Muscle of arm (tissue), 12 donors: ENCODE measurements around the gene RALGDS. TPM values are rescaled to one million over a fixed set of nuclear protein-coding genes. Genes with fewer than 3 reads are reported as not detected.
"Not testable (repeated sequence)": the region's sequence is repeated elsewhere in the genome, so short reads cannot be mapped to it uniquely, and the experiment has no call there.

Experiments used
- DNase-seq: peaks from one replicate; pipeline ENCODE4 v3.0.0-alpha.2; 2013
- polyA plus RNA-seq, 12 donors: library from polyadenylated mRNA; unstranded; fragments of 120-200 nt; gene quantifications; one replicate each; pipeline ENCODE4 v1.2.1, GENCODE V29; 2013; ENCODE audit not compliant: insufficient read length in 12 of 12

Gene RALGDS
- polyA plus RNA-seq, 12 donors, result 41.7 to 77.0 (median 51.7) TPM; not detected in 1

- DNase-seq, result not testable (repeated sequence)
These were observed 50.1 kb downstream of the RALGDS start for GRCh38 chr9:133070985-133071384.

DNA sequence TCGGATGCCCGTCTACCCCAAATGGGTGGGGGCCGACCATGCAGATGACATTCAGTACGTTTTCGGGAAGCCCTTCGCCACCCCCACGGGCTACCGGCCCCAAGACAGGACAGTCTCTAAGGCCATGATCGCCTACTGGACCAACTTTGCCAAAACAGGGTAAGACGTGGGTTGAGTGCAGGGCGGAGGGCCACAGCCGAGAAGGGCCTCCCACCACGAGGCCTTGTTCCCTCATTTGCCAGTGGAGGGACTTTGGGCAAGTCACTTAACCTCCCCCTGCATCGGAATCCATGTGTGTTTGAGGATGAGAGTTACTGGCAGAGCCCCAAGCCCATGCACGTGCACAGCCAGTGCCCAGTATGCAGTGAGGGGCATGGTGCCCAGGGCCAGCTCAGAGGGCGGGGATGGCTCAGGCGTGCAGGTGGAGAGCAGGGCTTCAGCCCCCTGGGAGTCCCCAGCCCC is 50.5 kb downstream of the RALGDS start:
- not testable (repeated sequence) for DNase-seq

DNA sequence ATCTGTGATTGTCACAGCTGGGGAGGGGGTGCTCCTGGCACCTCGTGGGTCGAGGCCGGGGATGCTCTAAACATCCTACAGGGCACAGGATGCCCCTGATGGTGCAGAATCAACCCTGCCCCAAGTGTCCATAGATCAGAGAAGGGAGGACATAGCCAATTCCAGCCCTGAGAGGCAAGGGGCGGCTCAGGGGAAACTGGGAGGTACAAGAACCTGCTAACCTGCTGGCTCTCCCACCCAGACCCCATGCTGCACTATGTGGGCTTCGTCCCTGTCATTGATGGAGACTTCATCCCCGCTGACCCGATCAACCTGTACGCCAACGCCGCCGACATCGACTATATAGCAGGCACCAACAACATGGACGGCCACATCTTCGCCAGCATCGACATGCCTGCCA is 52.6 kb downstream of the RALGDS start:
- DNase-seq, result not testable (repeated sequence)

DNA sequence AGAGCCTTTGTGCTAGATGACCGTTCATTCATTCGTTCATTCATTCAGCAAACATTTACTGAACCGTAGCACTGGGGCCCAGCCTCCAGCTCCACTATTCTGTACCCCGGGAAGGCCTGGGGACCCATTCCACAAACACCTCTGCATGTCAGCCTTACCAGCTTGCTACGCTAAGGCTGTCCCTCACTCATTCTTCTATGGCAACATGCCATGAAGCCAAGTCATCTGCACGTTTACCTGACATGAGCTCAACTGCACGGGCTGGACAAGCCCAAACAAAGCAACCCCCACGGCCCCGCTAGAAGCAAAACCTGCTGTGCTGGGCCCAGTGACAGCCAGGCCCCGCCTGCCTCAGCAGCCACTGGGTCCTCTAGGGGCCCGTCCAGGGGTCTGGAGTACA is 53.2 kb downstream of the RALGDS start:
- DNase-seq, result no peak

DNA sequence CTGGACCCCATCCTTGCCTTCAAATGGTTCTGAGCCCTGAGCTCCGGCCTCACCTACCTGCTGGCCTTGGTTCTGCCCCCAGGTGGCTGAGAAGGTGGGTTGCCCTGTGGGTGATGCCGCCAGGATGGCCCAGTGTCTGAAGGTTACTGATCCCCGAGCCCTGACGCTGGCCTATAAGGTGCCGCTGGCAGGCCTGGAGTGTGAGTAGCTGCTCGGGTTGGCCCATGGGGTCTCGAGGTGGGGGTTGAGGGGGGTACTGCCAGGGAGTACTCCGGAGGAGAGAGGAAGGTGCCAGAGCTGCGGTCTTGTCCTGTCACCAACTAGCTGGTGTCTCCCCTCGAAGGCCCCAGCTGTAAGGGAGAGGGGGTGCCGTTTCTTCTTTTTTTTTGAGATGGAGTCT is 54.0 kb downstream of the RALGDS start:
- DNase-seq, result no peak

- no peak for DNase-seq
These were observed 54.7 kb downstream of the RALGDS start for GRCh38 chr9:133066181-133066983.

GRCh38 chr9:133065070-133065388 is 56.0 kb downstream of the RALGDS start:
- no peak for DNase-seq

- no peak for DNase-seq
These were observed 56.6 kb downstream of the RALGDS start for GRCh38 chr9:133064241-133065069.

DNA sequence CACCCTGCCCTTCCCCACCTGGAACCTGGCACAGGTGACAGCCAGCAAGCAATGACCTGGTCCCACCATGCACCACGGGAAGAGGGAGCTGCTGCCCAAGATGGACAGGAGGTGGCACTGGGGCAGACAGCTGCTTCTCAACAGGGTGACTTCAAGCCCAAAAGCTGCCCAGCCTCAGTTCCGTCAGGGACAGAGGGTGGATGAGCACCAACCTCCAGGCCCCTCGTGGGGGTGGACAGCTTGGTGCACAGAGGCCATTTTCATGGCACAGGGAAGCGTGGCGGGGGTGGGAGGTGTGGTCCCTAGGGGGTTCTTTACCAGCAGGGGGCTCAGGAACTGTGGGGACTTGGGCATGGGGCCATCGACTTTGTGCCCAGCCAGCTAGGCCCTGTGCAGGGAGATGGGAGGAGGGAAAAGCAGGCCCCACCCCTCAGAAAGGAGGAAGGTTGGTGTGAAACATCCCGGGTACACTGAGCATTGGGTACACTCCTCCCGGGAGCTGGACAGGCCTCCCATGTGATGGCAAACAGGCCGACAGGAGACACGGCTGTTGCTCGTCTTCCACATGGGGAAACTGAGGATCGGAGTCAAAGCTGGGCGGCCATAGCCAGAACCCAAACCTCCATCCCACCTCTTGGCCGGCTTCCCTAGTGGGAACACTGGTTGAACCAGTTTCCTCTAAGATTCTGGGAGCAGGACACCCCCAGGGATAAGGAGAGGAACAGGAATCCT is 57.4 kb downstream of the RALGDS start:
- no peak for DNase-seq

GRCh38 chr9:133063159-133063499 is 57.9 kb downstream of the RALGDS start:
- no peak for DNase-seq

DNA sequence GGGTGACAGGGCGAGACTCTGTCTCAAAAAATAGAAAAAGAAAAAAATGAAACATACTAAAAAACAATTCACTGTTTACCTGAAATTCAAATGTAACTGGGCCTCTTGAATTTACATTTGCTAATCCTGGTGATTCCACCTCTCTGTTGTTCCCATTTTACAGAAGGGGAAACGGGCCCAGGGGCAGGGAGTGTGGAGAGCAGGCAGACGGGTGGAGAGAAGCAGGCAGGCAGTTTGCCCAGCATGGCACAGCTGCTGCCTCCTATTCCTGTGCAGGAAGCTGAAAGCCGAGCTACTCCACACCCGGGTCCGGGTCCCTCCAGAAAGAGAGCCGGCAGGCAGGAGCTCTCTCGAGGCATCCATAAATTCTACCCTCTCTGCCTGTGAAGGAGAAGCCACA is 58.5 kb downstream of the RALGDS start:
- not testable (repeated sequence) for DNase-seq

DNA sequence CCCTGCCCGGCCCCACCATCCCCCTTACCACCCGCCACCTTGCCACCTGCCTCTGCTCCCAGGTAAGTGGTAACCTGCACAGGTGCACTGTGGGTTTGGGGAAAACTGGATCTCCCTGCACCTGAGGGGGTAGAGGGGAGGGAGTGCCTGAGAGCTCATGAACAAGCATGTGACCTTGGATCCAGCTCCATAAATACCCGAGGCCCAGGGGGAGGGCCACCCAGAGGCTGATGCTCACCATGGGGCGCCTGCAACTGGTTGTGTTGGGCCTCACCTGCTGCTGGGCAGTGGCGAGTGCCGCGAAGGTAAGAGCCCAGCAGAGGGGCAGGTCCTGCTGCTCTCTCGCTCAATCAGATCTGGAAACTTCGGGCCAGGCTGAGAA is 59.3 kb downstream of the RALGDS start, which contains the start of gene CEL:
TSS of gene CEL (plus strand) at position 218 of the 382 bp plus-strand sequence. CDS start at position 240, 22 bp downstream.
- DNase-seq, result not testable (repeated sequence)

GRCh38 chr9:133061019-133061763 is 59.8 kb downstream of the RALGDS start:
- not testable (repeated sequence) for DNase-seq

DNA sequence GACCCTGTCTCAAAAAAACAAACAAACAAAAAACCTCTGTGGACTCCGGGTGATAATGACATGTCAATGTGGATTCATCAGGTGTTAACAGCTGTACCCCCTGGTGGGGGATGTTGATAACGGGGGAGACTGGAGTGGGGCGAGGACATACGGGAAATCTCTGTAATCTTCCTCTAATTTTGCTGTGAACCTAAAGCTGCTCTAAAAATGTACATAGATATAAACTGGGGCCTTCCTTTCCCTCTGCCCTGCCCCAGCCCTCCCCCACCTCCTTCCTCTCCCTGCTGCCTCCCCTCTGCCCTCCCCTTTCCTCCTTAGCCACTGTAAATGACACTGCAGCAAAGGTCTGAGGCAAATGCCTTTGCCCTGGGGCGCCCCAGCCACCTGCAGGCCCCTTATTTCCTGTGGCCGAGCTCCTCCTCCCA is 60.6 kb downstream of the RALGDS start:
- no peak for DNase-seq

DNA sequence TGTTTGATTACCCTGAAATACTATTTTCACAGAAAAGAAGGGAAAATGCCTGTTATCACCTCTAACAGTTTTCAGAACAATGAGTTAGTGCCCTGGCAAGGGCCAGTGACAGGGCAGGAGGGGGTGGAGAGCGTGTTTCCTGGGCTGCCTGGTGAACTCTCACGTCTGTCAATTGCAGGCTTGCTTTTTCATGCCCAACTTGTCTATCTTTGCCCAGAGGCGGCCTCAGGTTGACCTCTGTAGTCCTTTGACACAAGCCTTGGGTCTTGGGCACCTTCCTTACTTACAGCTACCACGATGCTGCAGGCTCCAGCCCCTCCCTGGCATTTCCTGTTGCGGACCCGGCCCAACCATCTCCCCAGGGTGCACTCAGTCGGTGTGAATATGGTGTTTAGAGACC is 61.4 kb downstream of the RALGDS start:
- no peak for DNase-seq

- DNase-seq, result no peak
These were observed 62.3 kb downstream of the RALGDS start for GRCh38 chr9:133058550-133059320.

- no peak for DNase-seq
These were observed 63.0 kb downstream of the RALGDS start for GRCh38 chr9:133058071-133058470.

DNA sequence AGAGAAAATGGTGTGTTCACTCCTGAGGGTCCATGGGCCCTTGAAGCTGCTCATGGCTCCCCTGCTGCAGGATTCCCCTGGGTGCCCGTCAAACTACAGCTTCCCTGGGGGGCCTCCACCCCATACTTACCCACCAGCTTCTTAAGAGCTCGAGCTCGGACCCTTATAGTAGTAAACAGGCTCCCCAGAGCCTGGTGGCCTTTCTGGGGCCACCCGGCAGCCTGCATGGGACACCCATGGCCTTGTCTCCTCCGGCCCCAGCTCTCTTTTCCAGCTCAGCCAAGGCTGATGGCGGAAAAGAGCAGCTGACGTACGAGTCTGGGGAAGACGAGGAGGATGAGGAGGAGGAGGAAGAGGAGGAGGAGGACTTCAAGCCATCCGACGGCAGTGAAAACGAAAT is 63.5 kb downstream of the RALGDS start:
- DNase-seq, result no peak

- peak; percentile 18 for DNase-seq
These were observed 64.0 kb downstream of the RALGDS start for GRCh38 chr9:133057006-133057405.

- no peak for DNase-seq
These were observed 64.5 kb downstream of the RALGDS start for GRCh38 chr9:133056533-133056932.
